Measurements from ENCODE around the gene VRK2.

DNA sequence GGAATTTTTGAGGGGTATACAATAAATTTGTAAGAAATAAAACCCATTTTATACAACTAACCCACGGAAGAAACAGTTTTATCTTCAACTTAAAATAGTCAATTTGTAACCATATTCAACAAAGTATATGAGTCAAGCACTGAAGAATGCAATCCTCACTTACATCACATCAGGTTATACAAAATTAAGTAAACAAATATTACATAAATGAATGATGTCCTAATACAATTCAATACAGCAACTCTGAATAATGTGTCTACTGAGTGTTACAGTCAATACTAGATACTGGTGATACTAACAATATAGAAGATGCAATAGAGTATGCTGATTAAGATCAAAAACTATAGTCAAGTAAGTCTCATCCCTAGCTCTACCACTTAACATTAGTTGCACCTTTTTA is 135.9 kb downstream of the VRK2 start:
- no peak for TF ChIP-seq POLR2A (IDR thresholded peaks at IDR 0.05)
- TF ChIP-seq, protein P1, sequence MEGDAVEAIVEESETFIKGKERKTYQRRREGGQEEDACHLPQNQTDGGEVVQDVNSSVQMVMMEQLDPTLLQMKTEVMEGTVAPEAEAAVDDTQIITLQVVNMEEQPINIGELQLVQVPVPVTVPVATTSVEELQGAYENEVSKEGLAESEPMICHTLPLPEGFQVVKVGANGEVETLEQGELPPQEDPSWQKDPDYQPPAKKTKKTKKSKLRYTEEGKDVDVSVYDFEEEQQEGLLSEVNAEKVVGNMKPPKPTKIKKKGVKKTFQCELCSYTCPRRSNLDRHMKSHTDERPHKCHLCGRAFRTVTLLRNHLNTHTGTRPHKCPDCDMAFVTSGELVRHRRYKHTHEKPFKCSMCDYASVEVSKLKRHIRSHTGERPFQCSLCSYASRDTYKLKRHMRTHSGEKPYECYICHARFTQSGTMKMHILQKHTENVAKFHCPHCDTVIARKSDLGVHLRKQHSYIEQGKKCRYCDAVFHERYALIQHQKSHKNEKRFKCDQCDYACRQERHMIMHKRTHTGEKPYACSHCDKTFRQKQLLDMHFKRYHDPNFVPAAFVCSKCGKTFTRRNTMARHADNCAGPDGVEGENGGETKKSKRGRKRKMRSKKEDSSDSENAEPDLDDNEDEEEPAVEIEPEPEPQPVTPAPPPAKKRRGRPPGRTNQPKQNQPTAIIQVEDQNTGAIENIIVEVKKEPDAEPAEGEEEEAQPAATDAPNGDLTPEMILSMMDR (IDR thresholded peaks at IDR 0.05) = no peak
